Stimulated activated CD4-positive, alpha-beta T cell treated with anti-CD3 and anti-CD28 coated beads, TNF-alpha, amount 100 ng/mL, for 48 hours (primary cell): ENCODE data around the gene RC3H2.
A peak's percentile ranks its signal among the peaks of the same experiment; 100 is the strongest.
"Not testable (repeated sequence)": the region's sequence is repeated elsewhere in the genome, so short reads cannot be mapped to it uniquely, and the experiment has no call there.

Experiments used
- DNase-seq, 3 donors: peaks; one replicate each; pipeline ENCODE4 v3.0.0-alpha.2; 2020; ENCODE audit warnings: low read depth in 3 of 3

RC3H2 gene

GRCh38 chr9:122846371-122846940 lies 58.7 kb downstream of the RC3H2 start:
- no peak for DNase-seq

- DNase-seq = no peak
Measured at GRCh38 chr9:122845116-122845515, 60.0 kb downstream of the RC3H2 start.

- DNase-seq = no peak
Measured at GRCh38 chr9:122844137-122844536, 61.0 kb downstream of the RC3H2 start.

GRCh38 chr9:122841501-122841900 lies 63.7 kb downstream of the RC3H2 start:
- DNase-seq = no peak

- not testable (repeated sequence) for DNase-seq
Measured at GRCh38 chr9:122838441-122838840, 66.7 kb downstream of the RC3H2 start.

- no peak for DNase-seq
Measured at GRCh38 chr9:122837266-122837850, 67.8 kb downstream of the RC3H2 start.

- peak in 1 of 3 donors; percentile 9 for DNase-seq
Measured at GRCh38 chr9:122835313-122835731, 69.8 kb downstream of the RC3H2 start.

GRCh38 chr9:122832194-122832593 lies 73.0 kb downstream of the RC3H2 start:
- DNase-seq = no peak

GRCh38 chr9:122828965-122829284 lies 76.2 kb downstream of the RC3H2 start:
- DNase-seq = not testable (repeated sequence)

- DNase-seq = no peak
Measured at GRCh38 chr9:122827761-122828093, 77.4 kb downstream of the RC3H2 start.

- DNase-seq = no peak
Measured at GRCh38 chr9:122822938-122823337, 82.2 kb downstream of the RC3H2 start.

- no peak for DNase-seq
Measured at GRCh38 chr9:122822056-122822455, 83.1 kb downstream of the RC3H2 start.

GRCh38 chr9:122821278-122821943 lies 83.7 kb downstream of the RC3H2 start:
- DNase-seq = no peak

- DNase-seq = no peak
Measured at GRCh38 chr9:122820490-122820845, 84.7 kb downstream of the RC3H2 start.

GRCh38 chr9:122819791-122820489 lies 85.2 kb downstream of the RC3H2 start:
- DNase-seq = no peak

GRCh38 chr9:122819326-122819725 lies 85.8 kb downstream of the RC3H2 start:
- no peak for DNase-seq

GRCh38 chr9:122816163-122816867 lies 88.8 kb downstream of the RC3H2 start:
- no peak for DNase-seq

- DNase-seq = no peak
Measured at GRCh38 chr9:122815544-122815943, 89.6 kb downstream of the RC3H2 start.

- no peak for DNase-seq
Measured at GRCh38 chr9:122814545-122814944, 90.6 kb downstream of the RC3H2 start.

GRCh38 chr9:122812736-122813135 lies 92.4 kb downstream of the RC3H2 start:
- no peak for DNase-seq

- peak; percentile 50 to 52 (median 50) for DNase-seq
Measured at GRCh38 chr9:122810306-122810946, 94.7 kb downstream of the RC3H2 start.

- DNase-seq = not testable (repeated sequence)
Measured at GRCh38 chr9:122809261-122809660, 95.9 kb downstream of the RC3H2 start.
